HEK293 (cell line): ENCODE measurements around the gene TMF1.

ENCODE experiments used
- CTCF ChIA-PET: fragments of 350-600 bp; formaldehyde crosslinking; extraction: SDS; loops from one replicate; lab custom pipeline; 2021; ENCODE audit warnings: antibody characterized with exemption; lab: Yijun Ruan, JAX
- POLR2A ChIA-PET: fragments of 300-600 bp; formaldehyde crosslinking; extraction: SDS; loops from one replicate; lab custom pipeline; 2020; ENCODE audit warnings: antibody characterized with exemption, inconsistent platforms; lab: Yijun Ruan, JAX
- H3K27ac ChIP-seq: fragments of 200-500 bp; sonication (Bioruptor generic); 2 replicates; pipeline ENCODE4 v1.5.1; 2014; ENCODE audit warnings: low read depth, low read length, control low read depth, inconsistent platforms; ENCODE audit errors: extremely low read depth
- H3K36me3 ChIP-seq, 2 experiments: fragments of 200-500 bp in 1 of 2; sonication (Bioruptor generic) in 1 of 2; 1 replicate in 1 of 2; 2 replicates in 1 of 2; pipeline ENCODE4 v1.5.1; 2014 to 2017; ENCODE audit warnings: inconsistent platforms in 2 of 2, low read length in 2 of 2; ENCODE audit not compliant: control insufficient read depth in 2 of 2, insufficient read depth in 1 of 2
- H3K4me1 ChIP-seq: fragments of 200-500 bp; sonication (Bioruptor generic); 2 replicates; pipeline ENCODE4 v1.5.1; 2014; ENCODE audit warnings: mild to moderate bottlenecking, low read length, inconsistent platforms; ENCODE audit not compliant: control insufficient read depth, insufficient read depth
- H3K4me3 ChIP-seq: 2 replicates; pipeline ENCODE4 v1.5.1; 2011; ENCODE audit warnings: low read depth, mild to moderate bottlenecking, control low read depth, low read length, moderate library complexity
- H3K9me3 ChIP-seq: fragments of 200-500 bp; sonication (Bioruptor generic); 2 replicates; pipeline ENCODE4 v1.5.1; 2014; ENCODE audit warnings: low read depth, low read length, inconsistent platforms; ENCODE audit not compliant: control insufficient read depth, insufficient read depth
- HOXD13 ChIP-seq: sonication (generic); formaldehyde crosslinking; IDR thresholded peaks from 2 replicates; pipeline ENCODE4 v1.8.0; 2022; ENCODE audit warnings: missing genetic modification reagents, borderline replicate concordance
- MEIS1 ChIP-seq: sonication (generic); formaldehyde crosslinking; IDR thresholded peaks from 2 replicates; pipeline ENCODE4 v1.8.1; 2022; ENCODE audit warnings: missing genetic modification reagents, mild to moderate bottlenecking, borderline replicate concordance
- SETDB1 ChIP-seq: IDR thresholded peaks from one replicate; pipeline ENCODE4 v1.6.1; 2017; ENCODE audit warnings: mild to moderate bottlenecking, low read length, moderate library complexity, mixed read lengths; ENCODE audit not compliant: insufficient read length
- SP7 ChIP-seq: fragments of 450-650 bp; formaldehyde crosslinking; IDR thresholded peaks from 2 replicates; pipeline ENCODE4 v1.5.1; 2016; ENCODE audit warnings: missing biosample characterization, missing genetic modification characterization
- TRIM28 ChIP-seq: IDR thresholded peaks from 2 replicates; pipeline ENCODE4 v1.6.1; 2011; ENCODE audit warnings: low read length, control low read depth, borderline replicate concordance
- ZNF10 ChIP-seq: fragments of 450-650 bp; formaldehyde crosslinking; IDR thresholded peaks from 2 replicates; pipeline ENCODE4 v1.5.1; 2017; ENCODE audit warnings: missing biosample characterization, missing genetic modification characterization
- ZNF138 ChIP-seq: fragments of 450-650 bp; formaldehyde crosslinking; IDR thresholded peaks from 2 replicates; pipeline ENCODE4 v1.5.1; 2016; ENCODE audit warnings: missing biosample characterization, missing genetic modification characterization, borderline replicate concordance
- ZNF146 ChIP-seq: fragments of 450-650 bp; formaldehyde crosslinking; IDR thresholded peaks from 2 replicates; pipeline ENCODE4 v1.5.1; 2016; ENCODE audit warnings: missing biosample characterization, missing genetic modification characterization
- ZNF184 ChIP-seq: fragments of 450-650 bp; IDR thresholded peaks from 2 replicates; pipeline ENCODE4 v1.5.1; 2018; ENCODE audit warnings: missing biosample characterization, mild to moderate bottlenecking, missing genetic modification characterization
- ZNF366 ChIP-seq: fragments of 450-650 bp; formaldehyde crosslinking; conservative IDR thresholded peaks from 2 replicates; pipeline ENCODE4 v1.5.1; 2016; ENCODE audit warnings: missing biosample characterization, missing genetic modification characterization
- ZNF416 ChIP-seq: fragments of 450-650 bp; formaldehyde crosslinking; IDR thresholded peaks from 2 replicates; pipeline ENCODE4 v1.5.1; 2016; ENCODE audit warnings: missing biosample characterization, missing genetic modification characterization
- ZNF660 ChIP-seq: fragments of 450-650 bp; IDR thresholded peaks from 2 replicates; pipeline ENCODE4 v1.5.1; 2018; ENCODE audit warnings: missing biosample characterization, mild to moderate bottlenecking, missing genetic modification characterization
- TF ChIP-seq, protein P1 (sequence below): fragments of 450-650 bp; formaldehyde crosslinking; IDR thresholded peaks from 2 replicates; pipeline ENCODE4 v1.5.1; 2016; ENCODE audit warnings: missing biosample characterization, missing genetic modification characterization
- TF ChIP-seq, protein P2 (sequence below): fragments of 450-650 bp; formaldehyde crosslinking; IDR thresholded peaks from 2 replicates; pipeline ENCODE4 v1.5.1; 2017; ENCODE audit warnings: missing biosample characterization, missing genetic modification characterization
- TF ChIP-seq, protein P3 (sequence below): fragments of 450-650 bp; formaldehyde crosslinking; IDR thresholded peaks from 2 replicates; pipeline ENCODE4 v1.5.1; 2016; ENCODE audit warnings: missing biosample characterization, missing genetic modification characterization
- TF ChIP-seq, protein P4 (sequence below): fragments of 450-650 bp; formaldehyde crosslinking; IDR thresholded peaks from 2 replicates; pipeline ENCODE4 v1.5.1; 2016; ENCODE audit warnings: missing biosample characterization, missing genetic modification characterization, borderline replicate concordance
- TF ChIP-seq, protein P5 (sequence below): fragments of 450-650 bp; formaldehyde crosslinking; IDR thresholded peaks from 2 replicates; pipeline ENCODE4 v1.5.1; 2016; ENCODE audit warnings: missing biosample characterization, missing genetic modification characterization

TMF1 gene

DNA sequence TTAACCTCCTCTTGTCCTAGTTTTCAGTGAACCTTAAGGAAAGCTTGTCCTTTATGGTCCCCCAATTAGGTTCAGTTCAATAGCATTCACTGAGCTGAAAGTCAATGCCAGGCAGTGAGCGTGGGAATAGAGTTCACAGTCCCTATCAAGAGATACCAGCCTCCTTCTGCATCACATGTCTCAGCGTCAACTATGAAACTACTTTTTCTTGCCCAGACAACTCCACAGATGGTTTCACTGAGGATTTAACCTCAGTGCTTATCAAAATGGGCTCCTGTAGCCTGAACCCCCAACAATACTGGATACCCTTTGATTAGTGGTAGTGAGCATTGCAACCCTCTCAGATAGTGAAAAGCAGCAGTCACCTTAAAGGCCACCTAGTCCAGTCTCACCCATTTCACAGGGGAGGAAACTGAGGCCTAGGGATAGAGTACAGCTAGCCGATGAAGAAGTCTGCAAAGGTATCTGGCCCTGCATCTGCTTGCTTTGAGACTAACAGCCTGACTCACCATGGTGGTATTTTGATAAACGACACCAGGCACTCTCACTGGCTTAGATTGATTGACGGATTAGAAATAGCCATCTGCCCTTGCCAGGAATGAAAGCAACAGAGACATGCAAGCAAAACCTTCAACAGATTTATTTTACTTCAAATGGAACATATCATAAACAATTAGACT lies 29.6 kb upstream of the TMF1 start:
- ChIA-PET CTCF (no interaction called here), POLR2A (no interaction called here)
- Histone ChIP-seq H3K27ac (no peak overlapping the region), H3K36me3 (no peaks in the 10 kb centered on the region; a peak in 1 of 3 replicates), H3K4me1 (peaks cover 7% of the 10 kb centered on the region), H3K4me3 (no peak overlapping the region), H3K9me3 (no peaks in the 10 kb centered on the region)
- TF ChIP-seq, protein P1, sequence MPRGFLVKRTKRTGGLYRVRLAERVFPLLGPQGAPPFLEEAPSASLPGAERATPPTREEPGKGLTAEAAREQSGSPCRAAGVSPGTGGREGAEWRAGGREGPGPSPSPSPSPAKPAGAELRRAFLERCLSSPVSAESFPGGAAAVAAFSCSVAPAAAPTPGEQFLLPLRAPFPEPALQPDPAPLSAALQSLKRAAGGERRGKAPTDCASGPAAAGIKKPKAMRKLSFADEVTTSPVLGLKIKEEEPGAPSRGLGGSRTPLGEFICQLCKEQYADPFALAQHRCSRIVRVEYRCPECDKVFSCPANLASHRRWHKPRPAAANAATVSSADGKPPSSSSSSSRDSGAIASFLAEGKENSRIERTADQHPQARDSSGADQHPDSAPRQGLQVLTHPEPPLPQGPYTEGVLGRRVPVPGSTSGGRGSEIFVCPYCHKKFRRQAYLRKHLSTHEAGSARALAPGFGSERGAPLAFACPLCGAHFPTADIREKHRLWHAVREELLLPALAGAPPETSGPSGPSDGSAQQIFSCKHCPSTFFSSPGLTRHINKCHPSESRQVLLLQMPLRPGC (tag by site-specific recombination): peak; percentile 78
- TF ChIP-seq ZNF184 (tag by site-specific recombination) (peak; percentile 80; the same call in 1 of the 2 replicates), ZNF416 (tag by site-specific recombination) (no peak), HOXD13 (CRISPR knock-in tag) (no peak), SP7 (tag by site-specific recombination) (peak; percentile 21; the same call in 1 of the 2 replicates), ZNF138 (tag by site-specific recombination) (no peak), ZNF660 (0 out of 2 replicates have a peak, but pooled peaks have one; percentile 16), SETDB1 (peak; percentile 46), ZNF146 (tag by site-specific recombination) (peak; percentile 100), MEIS1 (CRISPR knock-in tag) (peak; percentile 87), ZNF366 (peak; percentile 32; the same call in 1 of the 2 replicates), TRIM28 (0 out of 2 replicates have a peak, but pooled peaks have one; percentile 20), ZNF10 (tag by site-specific recombination) (no peak)
- TF ChIP-seq, protein P2, sequence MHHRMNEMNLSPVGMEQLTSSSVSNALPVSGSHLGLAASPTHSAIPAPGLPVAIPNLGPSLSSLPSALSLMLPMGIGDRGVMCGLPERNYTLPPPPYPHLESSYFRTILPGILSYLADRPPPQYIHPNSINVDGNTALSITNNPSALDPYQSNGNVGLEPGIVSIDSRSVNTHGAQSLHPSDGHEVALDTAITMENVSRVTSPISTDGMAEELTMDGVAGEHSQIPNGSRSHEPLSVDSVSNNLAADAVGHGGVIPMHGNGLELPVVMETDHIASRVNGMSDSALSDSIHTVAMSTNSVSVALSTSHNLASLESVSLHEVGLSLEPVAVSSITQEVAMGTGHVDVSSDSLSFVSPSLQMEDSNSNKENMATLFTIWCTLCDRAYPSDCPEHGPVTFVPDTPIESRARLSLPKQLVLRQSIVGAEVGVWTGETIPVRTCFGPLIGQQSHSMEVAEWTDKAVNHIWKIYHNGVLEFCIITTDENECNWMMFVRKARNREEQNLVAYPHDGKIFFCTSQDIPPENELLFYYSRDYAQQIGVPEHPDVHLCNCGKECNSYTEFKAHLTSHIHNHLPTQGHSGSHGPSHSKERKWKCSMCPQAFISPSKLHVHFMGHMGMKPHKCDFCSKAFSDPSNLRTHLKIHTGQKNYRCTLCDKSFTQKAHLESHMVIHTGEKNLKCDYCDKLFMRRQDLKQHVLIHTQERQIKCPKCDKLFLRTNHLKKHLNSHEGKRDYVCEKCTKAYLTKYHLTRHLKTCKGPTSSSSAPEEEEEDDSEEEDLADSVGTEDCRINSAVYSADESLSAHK (tag by site-specific recombination): 0 out of 2 replicates have a peak, but pooled peaks have one; percentile 33
- TF ChIP-seq, protein P3, sequence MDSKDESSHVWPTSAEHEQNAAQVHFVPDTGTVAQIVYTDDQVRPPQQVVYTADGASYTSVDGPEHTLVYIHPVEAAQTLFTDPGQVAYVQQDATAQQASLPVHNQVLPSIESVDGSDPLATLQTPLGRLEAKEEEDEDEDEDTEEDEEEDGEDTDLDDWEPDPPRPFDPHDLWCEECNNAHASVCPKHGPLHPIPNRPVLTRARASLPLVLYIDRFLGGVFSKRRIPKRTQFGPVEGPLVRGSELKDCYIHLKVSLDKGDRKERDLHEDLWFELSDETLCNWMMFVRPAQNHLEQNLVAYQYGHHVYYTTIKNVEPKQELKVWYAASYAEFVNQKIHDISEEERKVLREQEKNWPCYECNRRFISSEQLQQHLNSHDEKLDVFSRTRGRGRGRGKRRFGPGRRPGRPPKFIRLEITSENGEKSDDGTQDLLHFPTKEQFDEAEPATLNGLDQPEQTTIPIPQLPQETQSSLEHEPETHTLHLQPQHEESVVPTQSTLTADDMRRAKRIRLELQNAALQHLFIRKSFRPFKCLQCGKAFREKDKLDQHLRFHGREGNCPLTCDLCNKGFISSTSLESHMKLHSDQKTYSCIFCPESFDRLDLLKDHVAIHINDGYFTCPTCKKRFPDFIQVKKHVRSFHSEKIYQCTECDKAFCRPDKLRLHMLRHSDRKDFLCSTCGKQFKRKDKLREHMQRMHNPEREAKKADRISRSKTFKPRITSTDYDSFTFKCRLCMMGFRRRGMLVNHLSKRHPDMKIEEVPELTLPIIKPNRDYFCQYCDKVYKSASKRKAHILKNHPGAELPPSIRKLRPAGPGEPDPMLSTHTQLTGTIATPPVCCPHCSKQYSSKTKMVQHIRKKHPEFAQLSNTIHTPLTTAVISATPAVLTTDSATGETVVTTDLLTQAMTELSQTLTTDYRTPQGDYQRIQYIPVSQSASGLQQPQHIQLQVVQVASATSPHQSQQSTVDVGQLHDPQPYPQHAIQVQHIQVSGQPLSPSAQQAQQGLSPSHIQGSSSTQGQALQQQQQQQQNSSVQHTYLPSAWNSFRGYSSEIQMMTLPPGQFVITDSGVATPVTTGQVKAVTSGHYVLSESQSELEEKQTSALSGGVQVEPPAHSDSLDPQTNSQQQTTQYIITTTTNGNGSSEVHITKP: no peak
- TF ChIP-seq, protein P4, sequence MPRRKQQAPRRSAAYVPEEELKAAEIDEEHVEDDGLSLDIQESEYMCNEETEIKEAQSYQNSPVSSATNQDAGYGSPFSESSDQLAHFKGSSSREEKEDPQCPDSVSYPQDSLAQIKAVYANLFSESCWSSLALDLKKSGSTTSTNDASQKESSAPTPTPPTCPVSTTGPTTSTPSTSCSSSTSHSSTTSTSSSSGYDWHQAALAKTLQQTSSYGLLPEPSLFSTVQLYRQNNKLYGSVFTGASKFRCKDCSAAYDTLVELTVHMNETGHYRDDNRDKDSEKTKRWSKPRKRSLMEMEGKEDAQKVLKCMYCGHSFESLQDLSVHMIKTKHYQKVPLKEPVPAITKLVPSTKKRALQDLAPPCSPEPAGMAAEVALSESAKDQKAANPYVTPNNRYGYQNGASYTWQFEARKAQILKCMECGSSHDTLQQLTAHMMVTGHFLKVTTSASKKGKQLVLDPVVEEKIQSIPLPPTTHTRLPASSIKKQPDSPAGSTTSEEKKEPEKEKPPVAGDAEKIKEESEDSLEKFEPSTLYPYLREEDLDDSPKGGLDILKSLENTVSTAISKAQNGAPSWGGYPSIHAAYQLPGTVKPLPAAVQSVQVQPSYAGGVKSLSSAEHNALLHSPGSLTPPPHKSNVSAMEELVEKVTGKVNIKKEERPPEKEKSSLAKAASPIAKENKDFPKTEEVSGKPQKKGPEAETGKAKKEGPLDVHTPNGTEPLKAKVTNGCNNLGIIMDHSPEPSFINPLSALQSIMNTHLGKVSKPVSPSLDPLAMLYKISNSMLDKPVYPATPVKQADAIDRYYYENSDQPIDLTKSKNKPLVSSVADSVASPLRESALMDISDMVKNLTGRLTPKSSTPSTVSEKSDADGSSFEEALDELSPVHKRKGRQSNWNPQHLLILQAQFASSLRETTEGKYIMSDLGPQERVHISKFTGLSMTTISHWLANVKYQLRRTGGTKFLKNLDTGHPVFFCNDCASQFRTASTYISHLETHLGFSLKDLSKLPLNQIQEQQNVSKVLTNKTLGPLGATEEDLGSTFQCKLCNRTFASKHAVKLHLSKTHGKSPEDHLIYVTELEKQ: peak; percentile 85; the same call in 1 of the 2 replicates
- TF ChIP-seq, protein P5, sequence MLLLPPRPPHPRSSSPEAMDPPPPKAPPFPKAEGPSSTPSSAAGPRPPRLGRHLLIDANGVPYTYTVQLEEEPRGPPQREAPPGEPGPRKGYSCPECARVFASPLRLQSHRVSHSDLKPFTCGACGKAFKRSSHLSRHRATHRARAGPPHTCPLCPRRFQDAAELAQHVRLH (tag by site-specific recombination): peak; percentile 52; the same call in 1 of the 2 replicates
